NT2/D1 (cell line): ENCODE results near the gene PEX16.
A peak's percentile ranks its signal among the peaks of the same experiment; 100 is the strongest.

Experiments used
- DNase-seq: peaks from one replicate; pipeline ENCODE4 v3.0.0-alpha.2; 2011; ENCODE audit warnings: low read depth, low spot score
- H3K27me3 ChIP-seq: 2 replicates; pipeline ENCODE4 v1.6.0; 2011; ENCODE audit warnings: mild to moderate bottlenecking; ENCODE audit not compliant: insufficient read length, insufficient read depth
- H3K36me3 ChIP-seq: 2 replicates; pipeline ENCODE4 v1.6.1; 2011; ENCODE audit warnings: mild to moderate bottlenecking, low read length, mixed read lengths; ENCODE audit not compliant: insufficient read depth, insufficient read length
- H3K4me1 ChIP-seq: 2 replicates; pipeline ENCODE4 v1.5.1; 2011; ENCODE audit not compliant: insufficient read depth, insufficient read length
- H3K4me3 ChIP-seq: 2 replicates; pipeline ENCODE4 v1.5.1; 2011; ENCODE audit warnings: low read depth; ENCODE audit not compliant: insufficient read length
- H3K9ac ChIP-seq: 2 replicates; pipeline ENCODE4 v1.6.0; 2011; ENCODE audit warnings: low read depth; ENCODE audit not compliant: insufficient read length
- H3K9me3 ChIP-seq: 2 replicates; pipeline ENCODE4 v1.5.1; 2011; ENCODE audit warnings: mild to moderate bottlenecking, low read length; ENCODE audit not compliant: insufficient read depth
- SUZ12 ChIP-seq: IDR thresholded peaks from 2 replicates; pipeline ENCODE4 v1.6.1; 2011; ENCODE audit not compliant: insufficient read length, insufficient read depth; ENCODE audit errors: extremely low read depth
- YY1 ChIP-seq: IDR thresholded peaks from 2 replicates; pipeline ENCODE4 v1.6.1; 2011; ENCODE audit not compliant: insufficient read length, insufficient read depth
- ZNF274 ChIP-seq: IDR thresholded peaks from 2 replicates; pipeline ENCODE4 v1.6.1; 2011; ENCODE audit warnings: mild to moderate bottlenecking, low read depth, low read length

The PEX16 gene

GRCh38 chr11:45899448-45900174 lies 18.1 kb downstream of the PEX16 start:
- Histone ChIP-seq H3K4me1 (peaks cover 45% of the 10 kb centered on the region), H3K36me3 (peaks cover 23% of the 10 kb centered on the region), H3K9me3 (no peaks in the 10 kb centered on the region), H3K27me3 (peaks cover 19% of the 10 kb centered on the region), H3K4me3 (peak overlapping the region; percentile 40), H3K9ac (peak overlapping the region; percentile 74)
- peak; percentile 95 for DNase-seq
- no peak for TF ChIP-seq YY1
- no peak for TF ChIP-seq ZNF274
- TF ChIP-seq SUZ12, result no peak

- Histone ChIP-seq H3K9me3 (no peaks in the 10 kb centered on the region), H3K27me3 (peaks cover 19% of the 10 kb centered on the region), H3K4me1 (peaks cover 49% of the 10 kb centered on the region), H3K9ac (no peak overlapping the region), H3K36me3 (peaks cover 17% of the 10 kb centered on the region), H3K4me3 (no peak overlapping the region)
- no peak for TF ChIP-seq SUZ12
- TF ChIP-seq YY1, result no peak
- no peak for TF ChIP-seq ZNF274
- DNase-seq, result no peak
Measured at GRCh38 chr11:45899086-45899447, 18.6 kb downstream of the PEX16 start.

- Histone ChIP-seq H3K4me1 (peaks cover 54% of the 10 kb centered on the region), H3K9me3 (no peaks in the 10 kb centered on the region), H3K36me3 (peaks cover 2% of the 10 kb centered on the region), H3K27me3 (peaks cover 19% of the 10 kb centered on the region), H3K4me3 (no peak overlapping the region), H3K9ac (no peak overlapping the region)
- no peak for DNase-seq
- no peak for TF ChIP-seq YY1
- TF ChIP-seq ZNF274, result no peak
- no peak for TF ChIP-seq SUZ12
Measured at GRCh38 chr11:45897556-45897955, 20.1 kb downstream of the PEX16 start.

- Histone ChIP-seq H3K9me3 (no peaks in the 10 kb centered on the region), H3K4me3 (no peak overlapping the region)
Measured at GRCh38 chr11:45896422-45896984, 21.2 kb downstream of the PEX16 start.

GRCh38 chr11:45895553-45896259 lies 22.0 kb downstream of the PEX16 start:
- H3K9ac ChIP-seq, result peak overlapping the region; percentile 39
- H3K9me3 ChIP-seq, result no peaks in the 10 kb centered on the region
- no peak for DNase-seq
- H3K4me1 ChIP-seq, result peaks cover 41% of the 10 kb centered on the region
- peaks cover 15% of the 10 kb centered on the region for H3K27me3 ChIP-seq
- H3K36me3 ChIP-seq, result no peaks in the 10 kb centered on the region
- no peak for TF ChIP-seq YY1
- TF ChIP-seq SUZ12, result no peak
- TF ChIP-seq ZNF274, result no peak
- H3K4me3 ChIP-seq, result no peak overlapping the region

More at GRCh38 chr11:45896422-45896984, 21.2 kb downstream of the PEX16 start:
- Histone ChIP-seq H3K4me1 (peaks cover 48% of the 10 kb centered on the region), H3K36me3 (no peaks in the 10 kb centered on the region), H3K9ac (peak overlapping the region; percentile 39), H3K27me3 (peaks cover 19% of the 10 kb centered on the region)
- TF ChIP-seq ZNF274, result no peak
- no peak for TF ChIP-seq YY1
- TF ChIP-seq SUZ12, result no peak
- DNase-seq, result peak; percentile 76

DNA sequence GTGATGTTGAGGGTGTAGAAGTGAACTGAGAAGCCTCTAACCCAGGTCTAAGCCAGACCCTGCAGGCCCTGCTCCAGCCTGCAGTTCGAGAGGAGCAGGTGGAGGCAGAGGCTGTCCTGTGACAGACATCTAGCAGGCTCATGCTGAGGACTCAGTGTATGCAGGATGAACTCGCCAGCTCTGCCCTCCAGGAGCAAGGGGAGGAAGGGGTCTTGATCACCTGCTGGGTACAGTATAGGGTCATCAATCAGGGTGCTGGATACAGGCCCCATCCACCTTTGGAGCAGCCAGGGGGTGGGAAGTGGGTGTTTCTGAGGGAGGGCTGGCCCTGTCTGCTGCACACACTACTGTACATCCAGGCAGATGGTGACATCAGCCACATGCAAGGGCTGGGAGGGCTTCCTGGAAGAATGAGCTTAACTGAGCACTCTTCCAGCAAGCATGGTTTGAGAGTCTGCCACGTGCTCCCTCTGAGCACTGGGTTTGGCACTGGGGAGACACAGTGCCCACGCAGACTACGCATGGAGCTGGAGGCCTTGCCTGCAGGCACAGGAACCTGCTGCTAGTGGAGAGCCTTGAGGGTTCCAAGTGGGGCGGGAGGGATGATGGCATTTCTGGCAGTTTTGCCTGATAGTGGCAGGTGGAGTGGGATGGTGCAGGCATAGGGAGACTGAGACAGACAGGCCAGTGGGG lies 23.0 kb downstream of the PEX16 start:
- TF ChIP-seq YY1 (no peak), SUZ12 (no peak), ZNF274 (no peak)
- no peak overlapping the region for H3K9ac ChIP-seq
- H3K27me3 ChIP-seq, result peaks cover 10% of the 10 kb centered on the region
- no peak for DNase-seq
- H3K4me3 ChIP-seq, result no peak overlapping the region
- H3K9me3 ChIP-seq, result no peaks in the 10 kb centered on the region
- H3K36me3 ChIP-seq, result no peaks in the 10 kb centered on the region
- H3K4me1 ChIP-seq, result peaks cover 40% of the 10 kb centered on the region

DNA sequence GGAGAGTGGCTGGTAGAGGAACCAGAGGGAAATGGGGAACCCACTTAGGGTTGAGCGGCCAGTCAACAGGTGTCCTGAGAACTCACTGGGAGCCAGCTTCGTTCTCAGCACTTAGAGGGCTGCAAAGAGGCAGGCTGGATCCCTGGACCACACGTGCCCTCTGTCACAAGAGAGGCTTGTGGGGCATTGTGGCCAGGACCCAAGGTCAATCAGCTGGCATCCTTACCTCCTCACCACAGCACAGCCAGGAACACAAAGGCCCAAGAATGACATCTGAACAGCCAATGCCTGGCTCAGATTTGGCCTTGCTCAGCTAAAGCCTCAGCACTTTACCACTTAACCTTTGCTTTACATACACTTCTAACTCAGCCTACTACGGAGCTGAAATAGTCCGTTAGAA lies 24.8 kb downstream of the PEX16 start:
- Histone ChIP-seq H3K27me3 (peaks cover 10% of the 10 kb centered on the region), H3K4me3 (no peak overlapping the region), H3K36me3 (no peaks in the 10 kb centered on the region), H3K4me1 (peaks cover 30% of the 10 kb centered on the region), H3K9ac (no peak overlapping the region), H3K9me3 (no peaks in the 10 kb centered on the region)
- TF ChIP-seq SUZ12 (no peak), YY1 (no peak), ZNF274 (no peak)
- DNase-seq, result no peak
